HUDEP-2 (cell line): ENCODE results near the gene ASB4.

ENCODE experiments used
- DNase-seq, 76 experiments: peaks; one replicate each; lab custom pipeline; 2025; ENCODE audit not compliant: unreplicated experiment in 76 of 76; lab: John Stamatoyannopoulos, UW

Gene ASB4

DNA sequence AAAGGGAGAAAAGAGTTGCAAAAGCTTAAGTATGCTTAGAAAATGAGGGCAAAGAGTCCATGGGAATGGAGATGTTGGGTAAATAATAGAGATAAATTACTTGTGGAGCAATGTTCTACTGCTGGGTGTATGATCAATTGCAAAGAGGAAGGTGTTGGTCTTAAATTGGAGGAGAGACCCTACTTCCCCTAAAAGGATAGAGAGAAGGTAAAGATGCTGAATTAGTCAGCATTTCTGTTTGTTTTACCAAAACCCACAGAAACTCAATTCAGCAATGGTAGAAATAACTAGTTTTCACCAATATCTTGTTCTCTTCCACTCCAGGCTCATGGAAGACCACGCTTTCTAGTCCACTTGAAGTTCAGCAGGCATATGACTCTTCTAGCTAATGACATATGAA is 32.1 kb downstream of the ASB4 start:
- no peak for DNase-seq

DNA sequence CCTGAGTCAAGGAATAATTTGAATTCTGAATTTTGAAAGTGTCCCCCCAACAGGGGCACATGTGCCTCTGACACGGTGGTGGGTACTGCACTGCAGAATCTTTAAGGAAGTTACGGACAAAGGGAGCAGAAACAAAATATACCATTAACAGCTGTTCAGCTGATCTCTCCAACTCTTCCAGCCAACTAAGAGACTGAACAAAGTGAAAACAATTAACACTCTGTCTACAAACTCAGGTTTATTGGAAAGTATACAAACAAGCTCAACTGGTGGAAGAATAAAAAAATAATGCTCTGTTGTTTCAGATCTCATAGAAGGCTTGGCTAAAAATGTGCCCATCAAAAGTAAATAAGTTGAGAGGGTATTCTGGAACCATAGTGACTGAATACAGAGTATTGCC is 34.4 kb downstream of the ASB4 start:
- no peak for DNase-seq

- no peak for DNase-seq
These were observed 39.8 kb downstream of the ASB4 start for GRCh38 chr7:95525503-95525902.

DNA sequence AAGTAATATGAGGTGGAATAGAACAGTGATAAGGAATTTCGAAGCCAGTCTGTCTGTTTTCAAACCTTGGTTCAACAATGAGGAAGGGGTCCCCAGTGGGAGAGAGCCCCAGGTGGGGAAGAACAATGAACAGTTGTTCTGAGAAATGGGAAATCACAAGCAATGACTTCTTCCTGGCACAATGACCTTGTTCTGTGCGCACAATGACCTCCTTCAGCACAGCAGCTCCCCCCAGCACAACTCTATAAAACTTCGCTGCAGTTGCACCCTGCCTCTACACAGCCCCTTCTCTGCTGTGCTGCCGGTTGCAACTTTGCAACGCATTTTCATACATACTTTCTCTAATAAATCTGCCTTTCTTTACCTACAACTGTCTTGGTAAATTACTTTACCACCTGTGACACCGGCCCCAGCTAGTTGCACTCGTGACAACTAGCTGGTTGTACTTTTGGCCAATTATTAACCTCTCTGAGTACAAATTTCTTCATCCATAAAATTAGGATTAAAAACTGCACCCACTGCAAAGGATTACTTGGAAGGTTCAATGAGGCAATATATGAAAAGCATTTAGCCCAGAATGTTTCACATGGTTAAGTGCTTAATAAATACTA is 40.5 kb downstream of the ASB4 start:
- DNase-seq = no peak

DNA sequence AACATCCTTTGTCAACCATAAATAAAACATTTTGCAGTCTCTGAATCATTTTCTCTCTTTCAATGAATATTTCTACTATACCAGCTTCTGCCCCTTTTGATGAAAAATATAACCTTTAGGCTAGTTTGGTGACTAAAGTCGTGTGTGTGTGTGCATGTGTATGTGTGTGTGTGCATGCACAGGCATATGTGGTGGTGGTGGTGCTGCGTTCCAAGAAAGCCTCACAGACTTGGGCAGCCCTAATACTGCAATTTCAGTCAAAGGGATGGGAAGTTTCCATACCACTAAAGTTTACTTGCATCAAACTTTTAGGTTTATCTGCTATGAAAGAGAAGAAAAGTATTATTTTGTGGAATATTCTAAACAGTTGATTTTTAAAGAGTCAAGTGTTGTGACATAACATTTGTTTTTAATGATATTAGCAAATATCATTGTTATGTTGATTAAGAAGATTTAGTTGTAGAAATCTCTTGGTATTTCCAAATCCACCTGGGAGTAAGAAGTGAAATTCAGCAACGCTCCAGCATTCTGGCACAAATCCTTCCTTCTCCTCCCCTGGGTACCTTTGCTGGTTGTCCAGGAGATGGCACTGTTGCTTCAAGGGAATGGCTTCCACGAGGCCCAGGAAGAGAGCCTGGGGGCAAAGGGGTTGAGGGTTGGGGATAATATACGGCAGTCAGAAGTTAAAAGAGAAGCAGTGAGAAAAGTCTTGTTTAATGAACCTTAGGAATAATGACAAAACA is 41.5 kb downstream of the ASB4 start:
- DNase-seq = peak in 30 of 76 experiments; percentile 0 to 52 (median 26)

- DNase-seq = no peak
These were observed 42.1 kb downstream of the ASB4 start for GRCh38 chr7:95527776-95528250.

- DNase-seq = no peak
These were observed 44.0 kb downstream of the ASB4 start for GRCh38 chr7:95529701-95530100.

GRCh38 chr7:95530881-95531280 is 45.1 kb downstream of the ASB4 start:
- no peak for DNase-seq

DNA sequence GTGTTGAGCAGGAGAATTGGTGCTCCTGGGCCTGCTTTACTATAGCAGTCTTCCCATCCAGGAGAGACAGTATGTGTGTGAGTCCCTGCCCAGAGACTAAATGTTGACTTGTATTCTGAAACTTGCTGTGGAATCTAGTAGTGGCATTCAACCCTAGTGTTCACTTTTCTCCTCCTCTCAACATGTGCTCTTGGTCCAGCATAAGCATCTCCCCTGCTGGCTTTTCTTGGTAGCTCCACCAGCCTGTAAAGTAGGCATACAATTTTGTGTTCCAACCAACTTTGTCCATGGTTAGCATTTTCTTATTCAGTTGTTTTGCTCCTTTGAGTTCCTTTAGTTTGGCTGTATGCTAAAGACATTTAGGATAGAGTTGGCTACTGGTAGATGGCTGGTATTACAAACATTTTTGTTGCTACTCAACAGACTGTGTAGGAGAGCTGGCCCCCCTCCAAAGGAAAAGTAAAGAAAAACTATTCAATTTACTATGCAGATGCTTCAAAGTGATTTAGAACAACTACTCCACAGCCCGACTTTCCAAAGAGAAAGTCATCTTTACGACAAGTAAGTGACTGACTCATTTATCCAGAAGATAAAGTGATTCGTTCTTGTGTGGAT is 46.0 kb downstream of the ASB4 start:
- no peak for DNase-seq

- no peak for DNase-seq
These were observed 49.1 kb downstream of the ASB4 start for GRCh38 chr7:95534796-95535195.

DNA sequence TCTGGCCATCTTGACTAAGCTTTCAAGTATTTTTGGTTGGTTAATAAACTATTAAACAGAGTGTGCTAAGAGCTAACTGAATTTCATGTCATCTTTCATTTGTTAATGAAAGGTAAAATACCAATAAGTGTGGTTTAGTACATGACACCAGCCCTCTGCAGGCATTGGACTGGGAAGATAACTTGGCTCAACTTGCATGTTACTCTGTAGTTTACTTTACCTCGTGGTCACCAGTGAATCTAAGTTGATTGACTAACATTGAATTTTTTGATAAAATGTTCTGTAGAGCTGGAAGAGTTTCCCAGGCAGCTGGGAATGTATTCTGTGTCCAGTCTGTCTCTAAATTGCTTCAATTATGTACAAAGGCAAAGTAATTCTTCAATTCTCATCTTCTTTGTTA is 49.9 kb downstream of the ASB4 start:
- no peak for DNase-seq

DNA sequence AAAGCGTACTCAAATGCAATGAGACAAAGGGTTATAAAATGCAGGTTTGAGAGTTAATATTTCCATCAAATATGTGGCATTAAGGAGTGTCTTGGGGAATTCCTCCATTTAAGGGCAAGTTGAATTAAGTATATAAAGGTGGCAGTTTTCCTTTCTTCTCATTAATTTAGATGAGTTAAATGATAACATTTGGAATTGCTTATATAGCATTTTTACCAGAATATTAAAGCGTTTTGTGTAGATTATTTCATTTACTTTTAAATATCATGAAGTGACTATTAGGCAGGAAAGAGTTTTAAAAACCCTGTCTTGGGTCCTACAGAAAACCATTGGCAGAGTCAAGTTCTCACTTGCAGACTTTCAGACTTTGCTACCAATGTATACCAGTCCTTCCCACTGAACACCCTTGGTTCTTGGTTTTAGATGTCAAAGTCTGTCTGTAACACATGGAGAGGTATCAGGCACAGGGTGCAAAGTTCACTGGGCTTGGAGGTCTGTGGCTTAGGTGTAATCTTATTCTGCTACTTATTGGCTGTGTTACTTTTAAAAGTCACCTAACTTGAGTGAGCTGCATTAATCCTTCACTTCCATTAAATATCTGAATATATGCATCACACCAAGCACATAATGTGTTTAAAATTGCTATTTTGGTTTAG is 51.0 kb downstream of the ASB4 start:
- DNase-seq = no peak

DNA sequence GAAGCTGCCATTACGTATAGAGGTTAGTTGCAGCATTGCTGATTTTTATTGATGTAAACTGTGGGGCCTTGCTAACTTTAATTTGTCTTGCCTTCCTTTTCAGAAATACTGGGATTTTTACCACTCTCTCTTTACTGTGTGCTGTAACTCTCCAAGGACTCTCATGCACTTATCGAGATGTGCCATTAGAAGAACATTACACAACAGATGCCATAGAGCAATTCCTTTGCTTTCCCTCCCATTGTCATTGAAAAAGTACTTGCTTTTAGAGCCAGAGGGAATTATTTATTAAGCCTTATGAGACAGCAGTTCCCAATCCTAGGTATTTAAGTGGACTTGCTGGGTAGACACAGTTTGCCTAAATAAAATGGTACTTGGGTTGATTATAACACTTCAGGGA is 51.7 kb downstream of the ASB4 start:
- DNase-seq = no peak

GRCh38 chr7:95539426-95539825 is 53.7 kb downstream of the ASB4 start:
- DNase-seq = no peak

- no peak for DNase-seq
These were observed 54.6 kb downstream of the ASB4 start for GRCh38 chr7:95540366-95540765.

DNA sequence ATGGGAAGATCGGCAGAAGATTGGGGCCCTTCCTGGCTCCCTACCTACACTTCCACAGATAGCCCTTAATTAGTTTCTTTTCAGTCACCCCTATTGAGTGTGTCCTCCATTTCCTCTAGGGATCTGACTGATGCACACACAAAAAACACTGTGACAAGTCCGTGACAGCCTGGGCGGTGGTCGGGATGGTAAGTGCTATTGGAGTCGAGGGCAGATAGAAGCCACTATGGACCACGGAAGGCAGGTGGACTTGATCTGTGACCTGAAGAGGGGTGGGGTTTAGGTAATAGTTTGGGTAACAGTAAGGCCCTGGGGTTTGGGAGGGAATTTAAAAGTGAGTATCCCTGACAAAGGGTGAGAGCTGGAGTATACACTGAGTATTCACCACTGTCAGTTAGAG is 57.6 kb downstream of the ASB4 start:
- DNase-seq = no peak

GRCh38 chr7:95544171-95544570 is 58.4 kb downstream of the ASB4 start:
- no peak for DNase-seq

DNA sequence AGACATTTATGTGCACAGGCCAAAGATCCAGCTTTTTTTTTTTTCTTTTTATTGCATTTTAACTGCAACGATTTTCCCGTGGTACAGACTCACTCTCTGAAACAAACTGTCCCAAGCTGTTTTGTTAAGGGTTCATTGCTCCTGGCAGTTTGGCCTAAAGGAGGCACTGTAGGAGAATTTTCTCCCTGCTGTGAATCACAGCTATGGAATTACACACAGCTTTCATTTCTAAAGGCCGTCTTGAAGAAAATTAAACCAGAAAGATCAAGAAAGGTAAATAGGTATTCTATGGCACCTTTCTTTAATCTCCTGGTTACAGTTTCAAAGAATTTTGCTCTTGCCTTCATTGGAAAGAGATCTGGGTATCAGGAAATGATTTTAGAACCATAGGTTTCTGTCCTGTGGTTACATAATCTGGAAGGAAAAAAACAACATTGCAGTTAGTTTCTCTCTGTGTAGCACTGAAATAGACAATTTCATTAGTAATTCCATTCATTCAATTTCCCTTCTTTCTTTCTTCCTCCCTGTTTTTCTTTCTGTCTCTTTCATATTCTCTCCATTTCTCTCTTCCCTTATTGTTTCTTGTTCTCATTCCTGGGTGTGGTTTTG is 59.4 kb downstream of the ASB4 start:
- no peak for DNase-seq

DNA sequence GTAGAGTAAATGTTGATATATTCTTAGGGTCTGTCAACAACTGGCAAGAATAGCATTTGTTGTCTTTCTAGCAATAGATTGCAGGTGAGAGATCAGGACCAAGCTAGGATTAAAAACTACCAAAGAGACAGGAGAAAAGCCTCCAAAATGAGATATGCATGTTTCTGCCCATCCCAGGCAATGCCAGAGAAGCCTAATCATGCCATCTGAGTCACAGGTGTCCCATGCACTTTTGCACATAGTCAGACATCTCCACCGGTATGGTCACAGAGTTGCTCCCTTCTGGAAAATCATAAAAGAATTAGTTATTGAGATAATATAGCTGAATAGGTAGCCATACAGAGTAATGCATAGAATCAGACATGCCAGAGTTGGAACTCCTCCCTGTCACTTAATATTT is 59.9 kb downstream of the ASB4 start:
- DNase-seq = no peak

DNA sequence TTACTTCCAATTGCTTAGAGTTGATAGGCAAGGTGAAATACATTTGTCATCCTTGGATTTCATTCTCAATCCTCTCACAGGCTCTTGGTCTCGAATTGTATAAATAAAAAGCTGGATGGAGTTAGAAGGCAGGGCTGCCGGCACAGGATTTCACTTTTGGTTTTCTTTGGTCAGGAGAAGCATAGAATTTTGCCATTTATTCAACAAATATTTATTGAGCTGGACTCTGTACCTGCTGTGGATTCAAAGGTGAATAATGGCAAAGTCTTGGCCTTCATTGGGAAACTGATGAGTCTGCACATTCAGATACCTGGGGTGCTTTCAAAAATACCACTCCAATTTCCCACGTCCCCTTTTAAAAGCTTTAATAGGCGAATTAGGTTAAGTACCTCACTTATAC is 60.9 kb downstream of the ASB4 start:
- no peak for DNase-seq
